ENCODE data around the gene APELA.

Gene APELA

GRCh38 chr4:164943192-164943591, 66.2 kb downstream of the APELA start:
- no peak for DNase-seq (ENCODE audit: extremely low read depth, low read depth)
- TF ChIP-seq, protein P1, sequence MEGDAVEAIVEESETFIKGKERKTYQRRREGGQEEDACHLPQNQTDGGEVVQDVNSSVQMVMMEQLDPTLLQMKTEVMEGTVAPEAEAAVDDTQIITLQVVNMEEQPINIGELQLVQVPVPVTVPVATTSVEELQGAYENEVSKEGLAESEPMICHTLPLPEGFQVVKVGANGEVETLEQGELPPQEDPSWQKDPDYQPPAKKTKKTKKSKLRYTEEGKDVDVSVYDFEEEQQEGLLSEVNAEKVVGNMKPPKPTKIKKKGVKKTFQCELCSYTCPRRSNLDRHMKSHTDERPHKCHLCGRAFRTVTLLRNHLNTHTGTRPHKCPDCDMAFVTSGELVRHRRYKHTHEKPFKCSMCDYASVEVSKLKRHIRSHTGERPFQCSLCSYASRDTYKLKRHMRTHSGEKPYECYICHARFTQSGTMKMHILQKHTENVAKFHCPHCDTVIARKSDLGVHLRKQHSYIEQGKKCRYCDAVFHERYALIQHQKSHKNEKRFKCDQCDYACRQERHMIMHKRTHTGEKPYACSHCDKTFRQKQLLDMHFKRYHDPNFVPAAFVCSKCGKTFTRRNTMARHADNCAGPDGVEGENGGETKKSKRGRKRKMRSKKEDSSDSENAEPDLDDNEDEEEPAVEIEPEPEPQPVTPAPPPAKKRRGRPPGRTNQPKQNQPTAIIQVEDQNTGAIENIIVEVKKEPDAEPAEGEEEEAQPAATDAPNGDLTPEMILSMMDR (IDR thresholded peaks at IDR 0.05; ENCODE audit: low read depth, low read length), result no peak

- TF ChIP-seq, protein P1 (IDR thresholded peaks at IDR 0.05; ENCODE audit: low read depth, low read length), result no peak
- no peak for DNase-seq (ENCODE audit: extremely low read depth, low read depth)
Measured at GRCh38 chr4:164945146-164945545, 68.2 kb downstream of the APELA start.

DNA sequence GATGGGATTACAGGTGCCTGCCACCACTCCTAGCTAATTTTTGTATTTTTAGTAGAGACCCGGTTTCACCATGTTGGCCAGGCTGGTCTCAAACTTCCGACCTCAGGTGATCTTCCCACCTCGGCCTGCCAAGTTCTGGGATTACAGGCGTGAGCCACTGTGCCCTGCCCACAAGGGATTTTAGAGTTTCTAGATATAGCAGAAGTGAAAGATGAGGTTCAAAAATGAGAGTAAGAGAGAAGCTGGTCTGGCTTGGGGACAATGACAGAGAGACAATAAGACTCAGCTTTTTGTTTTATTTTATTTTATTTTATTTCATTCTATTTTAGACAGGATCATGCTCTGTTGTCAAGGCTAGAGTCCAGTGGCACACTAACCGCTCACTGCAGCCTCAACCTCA, 69.8 kb downstream of the APELA start:
- TF ChIP-seq, protein P1 (IDR thresholded peaks at IDR 0.05; ENCODE audit: low read depth, low read length), result no peak
- DNase-seq (ENCODE audit: extremely low read depth, low read depth), result no peak

Measured in AG09319 (cell line).